HG02981 (cell line): Measurements from ENCODE around the gene DDAH2.

Experiments
- ATAC-seq: cut with Tn5 transposase; IDR thresholded peaks from one replicate; pipeline ENCODE4 v1.9.1; 2021; ENCODE audit warnings: mild to moderate bottlenecking, moderate library complexity; ENCODE audit not compliant: unreplicated experiment

The DDAH2 gene

GRCh38 chr6:31691564-31692108 lies 37.5 kb downstream of the DDAH2 start:
- no peak for ATAC-seq

DNA sequence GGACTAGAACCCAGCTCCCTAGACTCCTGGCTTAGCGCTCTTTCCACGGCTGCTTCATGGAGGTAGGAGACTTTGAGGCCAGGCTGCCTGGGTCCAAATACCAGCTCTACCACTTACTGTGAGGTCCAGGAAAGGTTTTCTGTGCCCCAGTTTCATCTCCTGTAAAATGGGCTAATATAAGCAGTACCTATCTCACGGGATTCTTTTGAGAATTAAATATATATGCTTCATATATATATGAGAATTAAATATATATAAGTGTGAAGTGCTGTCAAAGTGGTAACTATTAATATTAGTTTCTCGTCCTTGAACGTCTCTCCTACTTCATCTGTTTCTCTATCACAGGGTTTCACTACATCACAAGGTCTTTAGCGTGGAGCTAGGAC lies 38.0 kb downstream of the DDAH2 start:
- no peak for ATAC-seq

GRCh38 chr6:31690231-31691077 lies 38.6 kb downstream of the DDAH2 start:
- no peak for ATAC-seq

DNA sequence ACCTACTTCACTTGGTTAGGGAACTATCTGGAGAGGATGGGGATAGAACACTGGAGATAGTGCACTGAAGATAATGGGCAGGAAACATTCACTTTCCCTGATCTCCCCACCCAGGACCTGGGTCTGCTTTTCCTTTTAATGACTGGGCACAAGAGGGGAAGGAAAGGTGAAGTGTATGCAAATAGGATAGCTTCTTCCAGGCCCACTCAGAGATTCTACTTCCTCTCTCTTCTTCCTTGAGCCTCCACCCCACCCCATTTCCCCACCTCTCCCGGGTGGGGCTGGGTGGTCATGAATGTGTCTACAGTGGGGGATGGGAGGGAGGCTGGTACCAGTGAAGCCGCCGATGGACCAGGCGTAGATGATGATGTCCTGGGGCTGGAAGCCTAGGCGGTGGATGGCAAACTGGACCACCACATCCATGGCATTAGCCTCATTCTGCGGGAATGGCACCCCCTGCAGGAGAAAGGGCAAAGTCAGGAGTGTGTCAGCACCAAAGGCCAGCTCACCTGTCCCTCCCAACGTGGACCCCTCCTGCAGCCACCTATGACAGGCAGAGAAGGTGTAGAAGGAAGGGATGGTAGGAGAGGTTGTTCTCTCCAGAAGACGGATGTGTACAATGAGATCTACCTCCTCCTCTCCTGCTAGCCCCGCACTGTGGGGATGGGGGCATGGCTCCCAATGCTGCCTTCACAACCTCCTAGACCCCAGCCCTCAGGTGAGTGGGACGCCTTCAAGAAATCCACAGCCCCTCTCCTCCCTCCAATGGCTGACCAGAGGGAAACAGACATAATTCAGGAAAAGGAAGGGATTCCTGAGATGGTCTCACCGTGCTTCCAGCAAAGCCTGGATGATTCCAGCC lies 39.6 kb downstream of the DDAH2 start:
- no peak for ATAC-seq

DNA sequence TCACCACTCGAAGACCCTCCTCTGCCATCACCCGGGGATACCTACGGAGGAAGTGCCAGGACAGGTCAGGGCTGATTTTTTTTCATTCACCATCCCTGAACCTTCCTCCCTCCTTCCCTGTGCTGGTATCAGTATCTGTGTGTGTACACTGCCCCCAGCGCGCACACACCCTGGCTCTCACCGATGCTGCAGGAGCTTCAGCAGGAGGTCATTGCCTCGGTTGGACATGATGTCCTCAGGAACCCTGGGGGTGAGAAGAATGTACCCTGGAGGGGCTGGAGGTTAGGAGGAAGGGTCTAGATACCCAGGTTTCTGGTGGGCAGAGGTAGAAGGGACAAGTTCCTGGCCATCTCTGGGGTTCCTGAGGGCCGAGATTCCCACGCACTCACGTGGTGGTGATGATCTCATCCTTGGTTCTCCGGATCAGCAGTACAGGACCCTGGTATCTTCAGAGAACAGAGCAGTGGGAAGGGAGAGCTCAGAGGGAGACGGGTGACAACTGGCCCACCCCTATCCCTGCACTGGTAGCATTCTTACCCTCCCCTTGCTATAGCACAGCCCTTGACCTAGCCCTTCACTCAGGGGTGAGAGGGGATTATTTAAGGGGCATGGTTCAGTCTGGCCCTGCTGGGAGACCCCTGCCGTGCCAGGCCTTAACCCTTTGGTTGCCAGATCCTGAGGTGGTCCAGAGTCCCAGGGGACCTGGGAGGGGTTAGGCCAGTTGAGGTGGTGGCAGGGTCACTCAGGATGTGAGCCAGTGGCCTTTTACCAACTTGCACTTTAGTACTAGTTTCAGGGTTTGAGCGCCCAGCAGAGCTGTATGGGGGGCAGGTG lies 41.0 kb downstream of the DDAH2 start:
- ATAC-seq: no peak

GRCh38 chr6:31687321-31687720 lies 41.8 kb downstream of the DDAH2 start:
- ATAC-seq: no peak

GRCh38 chr6:31686483-31686882 lies 42.6 kb downstream of the DDAH2 start:
- no peak for ATAC-seq

DNA sequence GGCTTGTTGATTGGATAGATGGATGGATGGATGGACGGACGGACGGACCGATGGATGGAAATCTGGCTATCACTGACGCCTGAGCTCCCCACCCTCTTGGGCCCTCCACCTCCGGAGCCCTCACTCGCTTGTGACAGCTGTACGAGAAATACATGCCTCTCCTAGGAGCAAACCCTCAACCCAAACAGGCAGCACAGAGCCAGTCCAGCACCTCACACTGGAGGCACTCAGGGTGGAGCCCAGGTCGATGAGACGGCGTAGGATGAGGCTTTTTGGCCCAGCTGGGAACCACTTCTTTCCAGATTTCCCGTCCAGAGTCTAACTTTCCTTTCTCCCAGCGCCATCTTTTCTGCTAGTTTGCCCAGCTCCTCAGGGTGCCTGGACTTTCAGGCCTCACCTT lies 45.5 kb downstream of the DDAH2 start:
- no peak for ATAC-seq

DNA sequence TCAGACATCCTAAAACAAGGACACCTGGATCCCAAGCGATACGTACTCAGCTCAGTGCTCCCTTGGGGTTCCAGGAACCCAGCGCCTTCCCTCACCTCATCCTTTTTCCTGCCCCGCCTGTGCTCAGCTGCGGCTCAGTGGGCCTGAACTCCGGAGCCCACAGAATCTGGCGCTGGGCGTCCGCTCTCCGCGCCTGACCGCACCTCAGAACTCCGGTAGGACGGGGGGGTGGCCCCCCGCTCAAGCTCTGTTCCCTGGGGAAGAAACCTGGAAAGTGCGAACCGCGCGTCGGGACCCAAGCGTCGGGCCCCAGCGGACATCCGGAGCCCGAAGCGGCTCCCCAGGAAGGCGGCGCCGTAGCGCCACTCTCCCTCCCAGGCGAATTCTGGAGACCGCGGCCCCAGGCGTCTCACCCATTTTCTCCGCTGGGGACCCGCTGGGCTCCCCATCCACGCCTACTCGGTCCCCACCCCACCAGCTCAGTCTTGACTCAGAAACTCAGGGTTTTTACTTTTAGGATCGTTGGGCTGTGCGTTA lies 47.9 kb downstream of the DDAH2 start:
- ATAC-seq: no peak

- ATAC-seq: no peak
These were observed 48.6 kb downstream of the DDAH2 start, which contains the start of gene LY6G5C for GRCh38 chr6:31680226-31681134. TSS of gene LY6G5C (minus strand) at chr6:31681067. CDS start at chr6:31680373, 694 bp downstream.

DNA sequence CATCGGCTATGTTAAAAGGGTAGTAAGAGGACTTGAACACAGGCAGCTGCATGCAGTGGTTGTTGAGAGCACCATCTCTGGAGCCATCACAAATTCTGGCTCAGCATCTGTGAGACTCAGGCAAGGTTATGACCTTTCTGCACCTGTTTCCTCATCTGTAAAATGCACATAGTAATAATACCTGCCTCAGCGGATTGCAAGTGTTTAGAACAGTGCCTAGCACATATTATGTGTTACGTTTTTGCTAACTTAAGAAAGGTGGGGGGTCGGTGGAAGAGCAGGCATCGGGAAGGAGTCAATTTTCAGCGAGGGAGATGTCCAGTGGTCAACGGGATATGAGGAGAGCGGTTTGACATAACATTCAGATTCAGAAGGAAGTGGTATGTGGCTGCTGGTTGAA lies 51.1 kb downstream of the DDAH2 start:
- no peak for ATAC-seq
